ENCODE measurements around the gene EP400.

GRCh38 chr12:131919366-131920156 is 30.2 kb upstream of the EP400 start:
- TF ChIP-seq CTCF (IDR thresholded peaks at IDR 0.05) (no peak), POLR2A (IDR thresholded peaks at IDR 0.05) (no peak)
